HCT116 (cell line): ENCODE results near the gene GFM1. TPM values are rescaled to one million over a fixed set of nuclear protein-coding genes. Genes with fewer than 3 reads are reported as not detected.
A peak's percentile ranks its signal among the peaks of the same experiment; 100 is the strongest.

Experiments
- ATAC-seq: fragments of 200-7000 bp; cut with Tn5 transposase; 2 replicates; pipeline ENCODE4 v1.9.1; 2020; ENCODE audit warnings: mild to moderate bottlenecking, moderate library complexity
- BruUV-seq: library from RNA; stranded (reverse); fragments of 400-500 nt; replicated peaks from 2 replicates; lab custom pipeline; 2021; lab: Mats Ljungman, UMichigan
- CTCF ChIA-PET: fragments of 300-600 bp; sonication (Branson Sonifier 250); formaldehyde crosslinking; loops from one replicate; lab custom pipeline; 2021; ENCODE audit warnings: antibody characterized with exemption; lab: Charles Lee
- POLR2A ChIA-PET: fragments of 300-600, 350-600 bp; sonication (Branson Sonifier 250); formaldehyde crosslinking; loops from one replicate; lab custom pipeline; 2021; ENCODE audit warnings: antibody characterized with exemption; lab: Charles Lee
- RAD21 ChIA-PET, 2 experiments: fragments of 300-600 bp; sonication (Branson Sonifier 250); formaldehyde crosslinking; loops; one replicate each; lab custom pipeline; 2023; ENCODE audit warnings: low total read pairs in 2 of 2; ENCODE audit not compliant: uncharacterized antibody in 2 of 2, unreplicated experiment in 2 of 2, low non-redundant PET in 1 of 2; lab: Charles Lee
- DNase-seq: peaks from one replicate; pipeline ENCODE4 v3.0.0-alpha.2; 2010; ENCODE audit warnings: low read depth, low spot score
- H2AFZ ChIP-seq: fragments of 200-600 bp; shearing (Covaris generic), sonication (generic); 2 replicates; pipeline ENCODE4 v1.6.1; 2017; ENCODE audit warnings: low read depth, mixed run types, mixed read lengths, antibody characterized with exemption, low read length; ENCODE audit not compliant: poor library complexity, severe bottlenecking
- H3K27ac ChIP-seq: 2 replicates; pipeline ENCODE4 v1.5.1; 2012; ENCODE audit warnings: low read depth, low read length
- H3K27me3 ChIP-seq: fragments of 200-600 bp; sonication (generic); 2 replicates; pipeline ENCODE4 v1.6.1; 2016; ENCODE audit warnings: mixed run types, low read length, mixed read lengths; ENCODE audit not compliant: insufficient read depth
- H3K36me3 ChIP-seq, 2 experiments: fragments of 200-500 bp in 1 of 2; fragments of 200-600 bp in 1 of 2; sonication (Bioruptor generic) in 1 of 2; sonication (generic) in 1 of 2; 2 replicates each; pipeline versions ENCODE4 v1.5.1 to v1.6.1; 2014 to 2016; ENCODE audit warnings: low read length in 2 of 2, inconsistent platforms in 1 of 2, mixed read lengths in 1 of 2, mixed run types in 1 of 2; ENCODE audit not compliant: insufficient read depth in 2 of 2, control insufficient read depth in 1 of 2
- H3K4me1 ChIP-seq, 2 experiments: fragments of 200-600 bp in 1 of 2; sonication (generic) in 1 of 2; 2 replicates each; pipeline versions ENCODE4 v1.5.1 to v1.6.1; 2012 to 2017; ENCODE audit warnings: low read length in 2 of 2, inconsistent platforms in 1 of 2, mild to moderate bottlenecking in 1 of 2, mixed read lengths in 1 of 2, mixed run types in 1 of 2, moderate library complexity in 1 of 2; ENCODE audit not compliant: insufficient read depth in 2 of 2, control insufficient read depth in 1 of 2
- H3K4me2 ChIP-seq: fragments of 200-600 bp; sonication (generic); 2 replicates; pipeline ENCODE4 v1.6.1; 2017; ENCODE audit warnings: mixed run types, low read length, mixed read lengths
- H3K4me3 ChIP-seq, 2 experiments: fragments of 200-600 bp in 1 of 2; sonication (generic) in 1 of 2; replicated peaks in 1 of 2; 2 replicates each; pipeline ENCODE4 v1.5.1; 2011 to 2016; ENCODE audit warnings: low read length in 2 of 2, control low read depth in 1 of 2, low read depth in 1 of 2, mild to moderate bottlenecking in 1 of 2, mixed read lengths in 1 of 2, mixed run types in 1 of 2
- H3K79me2 ChIP-seq: fragments of 200-600 bp; sonication (generic); 2 replicates; pipeline ENCODE4 v1.6.1; 2017; ENCODE audit warnings: mild to moderate bottlenecking, mixed run types, low read length, moderate library complexity, mixed read lengths; ENCODE audit not compliant: insufficient read depth
- H3K9ac ChIP-seq: fragments of 200-600 bp; sonication (generic); 2 replicates; pipeline ENCODE4 v1.6.1; 2016; ENCODE audit warnings: low read length, mixed read lengths
- H3K9me2 ChIP-seq: fragments of 200-600 bp; sonication (generic), shearing (Covaris generic); 2 replicates; pipeline ENCODE4 v1.6.1; 2017; ENCODE audit warnings: mixed run types, mild to moderate bottlenecking, moderate library complexity; ENCODE audit not compliant: insufficient read depth
- H3K9me3 ChIP-seq, 2 experiments: fragments of 200-500 bp in 1 of 2; fragments of 200-600 bp in 1 of 2; sonication (Bioruptor generic) in 1 of 2; sonication (generic) in 1 of 2; 2 replicates each; pipeline ENCODE4 v1.6.1; 2014 to 2017; ENCODE audit warnings: low read length in 2 of 2, mixed read lengths in 2 of 2, inconsistent platforms in 1 of 2, low read depth in 1 of 2, mild to moderate bottlenecking in 1 of 2, mixed run types in 1 of 2, moderate library complexity in 1 of 2; ENCODE audit not compliant: control insufficient read depth in 1 of 2, insufficient read depth in 1 of 2
- H4K20me1 ChIP-seq: fragments of 200-600 bp; sonication (generic), shearing (Covaris generic); 2 replicates; pipeline ENCODE4 v1.6.1; 2017; ENCODE audit warnings: mixed run types, mild to moderate bottlenecking, moderate library complexity; ENCODE audit not compliant: insufficient read depth
- CEBPB ChIP-seq: IDR thresholded peaks from 2 replicates; pipeline ENCODE4 v1.6.1; 2012; ENCODE audit warnings: low read depth
- EGR1 ChIP-seq: IDR thresholded peaks from 2 replicates; pipeline ENCODE4 v1.6.1; 2012; ENCODE audit warnings: low read depth
- ELF1 ChIP-seq: IDR thresholded peaks from 2 replicates; pipeline ENCODE4 v1.6.1; 2012; ENCODE audit warnings: low read depth, borderline replicate concordance
- EZH2 ChIP-seq: fragments of 200-600 bp; sonication (generic); IDR thresholded peaks from 2 replicates; pipeline ENCODE4 v1.6.1; 2017; ENCODE audit warnings: antibody characterized with exemption, mixed run types
- EZH2phosphoT487 ChIP-seq: fragments of 200-600 bp; IDR thresholded peaks from 2 replicates; pipeline ENCODE4 v1.6.1; 2018; ENCODE audit warnings: antibody characterized with exemption, borderline replicate concordance
- FOSL1 ChIP-seq: IDR thresholded peaks from 2 replicates; pipeline ENCODE4 v1.6.1; 2012; ENCODE audit warnings: low read depth
- JUND ChIP-seq: IDR thresholded peaks from 2 replicates; pipeline ENCODE4 v1.6.1; 2012
- POLR2AphosphoS5 ChIP-seq: IDR thresholded peaks from 2 replicates; pipeline ENCODE4 v1.6.1; 2011; ENCODE audit warnings: mild to moderate bottlenecking, low read depth, low read length, moderate library complexity
- RAD21 ChIP-seq: IDR thresholded peaks from 2 replicates; pipeline ENCODE4 v1.6.1; 2012; ENCODE audit warnings: low read depth, mild to moderate bottlenecking
- TCF7L2 ChIP-seq: IDR thresholded peaks from 2 replicates; pipeline ENCODE4 v1.7.0; 2011; ENCODE audit warnings: borderline replicate concordance, inconsistent platforms; ENCODE audit not compliant: insufficient read depth, insufficient read length; ENCODE audit errors: extremely low read depth
- YY1 ChIP-seq: IDR thresholded peaks from 2 replicates; pipeline ENCODE4 v1.6.1; 2011; ENCODE audit warnings: low read length, low read depth, moderate library complexity, mild to moderate bottlenecking; ENCODE audit not compliant: insufficient replicate concordance; ENCODE audit errors: extremely low read depth
- ZFX ChIP-seq: fragments of 450-650 bp; IDR thresholded peaks from 2 replicates; pipeline ENCODE4 v1.6.1; 2017
- ZNF274 ChIP-seq: fragments of 200-500 bp; sonication (Bioruptor generic); IDR thresholded peaks from 2 replicates; pipeline ENCODE4 v1.6.1; 2014; ENCODE audit warnings: mild to moderate bottlenecking, low read depth, low read length, inconsistent platforms
- intact Hi-C: fragments of 100-400 bp; cut with micrococcal nuclease; formaldehyde crosslinking; loops from 2 replicates; pipeline ENCODE4 v1.10.0; 2022
- total RNA-seq: library from RNA; stranded (reverse); gene quantifications from one replicate; pipeline ENCODE4 v1.2.1, GENCODE V29; 2021; ENCODE audit not compliant: unreplicated experiment
- TF ChIP-seq, protein P1 (sequence below): IDR thresholded peaks from 2 replicates; pipeline ENCODE4 v1.6.1; 2012; ENCODE audit warnings: low read depth
- TF ChIP-seq, protein P2 (sequence below): IDR thresholded peaks from 2 replicates; pipeline ENCODE4 v1.6.1; 2012

The GFM1 gene
- total RNA-seq, 1 experiment from 2014 or later = 38.7 TPM

DNA sequence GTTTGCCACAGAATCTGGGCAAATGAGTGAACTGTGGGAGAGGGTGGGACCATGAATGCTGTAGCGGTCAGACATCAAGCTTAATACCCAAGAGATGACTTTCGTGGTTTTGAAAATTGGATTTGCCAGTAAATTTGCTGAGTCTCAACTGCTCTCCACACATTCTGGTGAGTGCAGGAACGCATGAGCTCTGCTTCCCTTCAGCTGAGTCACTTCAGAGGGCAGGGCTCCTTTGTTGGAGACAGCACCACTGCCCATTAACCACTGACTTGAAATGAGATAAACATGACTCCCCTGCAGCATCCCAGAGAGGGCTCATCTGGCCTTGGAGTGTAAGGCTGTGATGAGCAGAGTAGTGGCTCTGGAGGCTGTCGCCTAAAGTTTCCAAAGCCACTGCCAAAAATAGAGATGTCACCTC is 65.3 kb downstream of the GFM1 start:
- Histone ChIP-seq H3K79me2 (no peaks in the 10 kb centered on the region), H2AFZ (no peak overlapping the region), H4K20me1 (no peaks in the 10 kb centered on the region), H3K36me3 (peaks cover 0 to 19% of the 10 kb centered on the region in 2 experiments; a peak in 1 of 4 replicates), H3K9me2 (no peaks in the 10 kb centered on the region), H3K9ac (no peak overlapping the region), H3K27me3 (no peaks in the 10 kb centered on the region), H3K27ac (no peak overlapping the region), H3K4me1 (peaks cover 6 to 43% of the 10 kb centered on the region in 2 experiments; a peak in 3 of 4 replicates), H3K4me2 (no peak overlapping the region), H3K4me3 (no peak overlapping the region), H3K9me3 (no peaks in the 10 kb centered on the region)
- ATAC-seq (peak; percentile 52; the same call in 1 of the 2 replicates), DNase-seq (no peak)
- ChIA-PET RAD21 (no interaction called here), CTCF (no interaction called here), POLR2A (no interaction called here)
- BruUV-seq = no TSS peak
- intact Hi-C loops = no loop called here
- TF ChIP-seq EGR1 = no peak
- TF ChIP-seq FOSL1 = no peak
- TF ChIP-seq JUND = no peak
- TF ChIP-seq CEBPB = no peak
- no peak for TF ChIP-seq EZH2phosphoT487
- TF ChIP-seq, protein P1, sequence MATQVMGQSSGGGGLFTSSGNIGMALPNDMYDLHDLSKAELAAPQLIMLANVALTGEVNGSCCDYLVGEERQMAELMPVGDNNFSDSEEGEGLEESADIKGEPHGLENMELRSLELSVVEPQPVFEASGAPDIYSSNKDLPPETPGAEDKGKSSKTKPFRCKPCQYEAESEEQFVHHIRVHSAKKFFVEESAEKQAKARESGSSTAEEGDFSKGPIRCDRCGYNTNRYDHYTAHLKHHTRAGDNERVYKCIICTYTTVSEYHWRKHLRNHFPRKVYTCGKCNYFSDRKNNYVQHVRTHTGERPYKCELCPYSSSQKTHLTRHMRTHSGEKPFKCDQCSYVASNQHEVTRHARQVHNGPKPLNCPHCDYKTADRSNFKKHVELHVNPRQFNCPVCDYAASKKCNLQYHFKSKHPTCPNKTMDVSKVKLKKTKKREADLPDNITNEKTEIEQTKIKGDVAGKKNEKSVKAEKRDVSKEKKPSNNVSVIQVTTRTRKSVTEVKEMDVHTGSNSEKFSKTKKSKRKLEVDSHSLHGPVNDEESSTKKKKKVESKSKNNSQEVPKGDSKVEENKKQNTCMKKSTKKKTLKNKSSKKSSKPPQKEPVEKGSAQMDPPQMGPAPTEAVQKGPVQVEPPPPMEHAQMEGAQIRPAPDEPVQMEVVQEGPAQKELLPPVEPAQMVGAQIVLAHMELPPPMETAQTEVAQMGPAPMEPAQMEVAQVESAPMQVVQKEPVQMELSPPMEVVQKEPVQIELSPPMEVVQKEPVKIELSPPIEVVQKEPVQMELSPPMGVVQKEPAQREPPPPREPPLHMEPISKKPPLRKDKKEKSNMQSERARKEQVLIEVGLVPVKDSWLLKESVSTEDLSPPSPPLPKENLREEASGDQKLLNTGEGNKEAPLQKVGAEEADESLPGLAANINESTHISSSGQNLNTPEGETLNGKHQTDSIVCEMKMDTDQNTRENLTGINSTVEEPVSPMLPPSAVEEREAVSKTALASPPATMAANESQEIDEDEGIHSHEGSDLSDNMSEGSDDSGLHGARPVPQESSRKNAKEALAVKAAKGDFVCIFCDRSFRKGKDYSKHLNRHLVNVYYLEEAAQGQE = no peak
- no peak for TF ChIP-seq ZFX
- TF ChIP-seq ZNF274 = no peak
- TF ChIP-seq ELF1 = no peak
- TF ChIP-seq, protein P2, sequence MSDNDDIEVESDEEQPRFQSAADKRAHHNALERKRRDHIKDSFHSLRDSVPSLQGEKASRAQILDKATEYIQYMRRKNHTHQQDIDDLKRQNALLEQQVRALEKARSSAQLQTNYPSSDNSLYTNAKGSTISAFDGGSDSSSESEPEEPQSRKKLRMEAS = no peak
- TF ChIP-seq EZH2 = no peak
- no peak for TF ChIP-seq RAD21
- no peak for TF ChIP-seq POLR2AphosphoS5
- TF ChIP-seq TCF7L2 = no peak
- TF ChIP-seq YY1 = no peak
